ENCODE measurements around the gene RBM8A. TPM values are rescaled to one million over a fixed set of nuclear protein-coding genes. Genes with fewer than 3 reads are reported as not detected.

The RBM8A gene
- total RNA-seq, 2 experiments from 2014 or later = 135 to 200 TPM

DNA sequence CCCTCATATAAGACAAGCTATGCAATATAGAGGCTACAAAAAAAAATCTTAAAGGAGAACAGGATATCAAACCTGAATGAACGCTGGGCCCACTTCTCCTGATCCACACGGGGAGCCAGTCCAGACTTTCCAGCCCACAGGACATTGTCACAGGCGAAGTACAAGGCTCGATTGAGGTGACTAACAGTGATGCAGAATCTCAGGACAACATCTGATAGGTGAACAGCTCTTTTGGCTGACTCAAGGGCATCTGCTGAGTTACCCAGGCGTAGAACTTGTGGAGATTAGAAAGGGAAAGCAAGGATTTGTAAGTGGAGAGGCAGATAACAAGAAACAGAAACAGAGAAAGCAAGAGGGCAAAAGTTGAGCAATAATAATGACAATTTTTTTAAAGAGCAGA lies 10.5 kb downstream of the RBM8A start:
- TF ChIP-seq, protein P1, sequence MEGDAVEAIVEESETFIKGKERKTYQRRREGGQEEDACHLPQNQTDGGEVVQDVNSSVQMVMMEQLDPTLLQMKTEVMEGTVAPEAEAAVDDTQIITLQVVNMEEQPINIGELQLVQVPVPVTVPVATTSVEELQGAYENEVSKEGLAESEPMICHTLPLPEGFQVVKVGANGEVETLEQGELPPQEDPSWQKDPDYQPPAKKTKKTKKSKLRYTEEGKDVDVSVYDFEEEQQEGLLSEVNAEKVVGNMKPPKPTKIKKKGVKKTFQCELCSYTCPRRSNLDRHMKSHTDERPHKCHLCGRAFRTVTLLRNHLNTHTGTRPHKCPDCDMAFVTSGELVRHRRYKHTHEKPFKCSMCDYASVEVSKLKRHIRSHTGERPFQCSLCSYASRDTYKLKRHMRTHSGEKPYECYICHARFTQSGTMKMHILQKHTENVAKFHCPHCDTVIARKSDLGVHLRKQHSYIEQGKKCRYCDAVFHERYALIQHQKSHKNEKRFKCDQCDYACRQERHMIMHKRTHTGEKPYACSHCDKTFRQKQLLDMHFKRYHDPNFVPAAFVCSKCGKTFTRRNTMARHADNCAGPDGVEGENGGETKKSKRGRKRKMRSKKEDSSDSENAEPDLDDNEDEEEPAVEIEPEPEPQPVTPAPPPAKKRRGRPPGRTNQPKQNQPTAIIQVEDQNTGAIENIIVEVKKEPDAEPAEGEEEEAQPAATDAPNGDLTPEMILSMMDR (conservative IDR thresholded peaks at IDR 0.05; ENCODE audit: low read length) = no peak
- no peak for TF ChIP-seq EZH2phosphoT487 (IDR thresholded peaks at IDR 0.05; ENCODE audit: borderline replicate concordance, low read depth, low read length)
- Histone ChIP-seq H3K36me3 (ENCODE audit: insufficient read depth, low read length) (peaks cover 27% of the 10 kb centered on the region; the same call in 1 of the 2 replicates), H3K4me1 (ENCODE audit: insufficient read depth, low read length, poor library complexity, severe bottlenecking) (peaks cover 22% of the 10 kb centered on the region), H3K9me2 (ENCODE audit: insufficient read depth, low read length) (no peaks in the 10 kb centered on the region), H4K20me1 (ENCODE audit: insufficient read depth, low read length) (no peaks in the 10 kb centered on the region), H3K27ac (ENCODE audit: low read depth, low read length, poor library complexity, severe bottlenecking) (no peak overlapping the region), H2AFZ (ENCODE audit: low read length) (no peak overlapping the region), H3K9me3 (ENCODE audit: low read length) (no peaks in the 10 kb centered on the region), H3K4me3 (ENCODE audit: low read depth, low read length, poor library complexity, severe bottlenecking) (no peak overlapping the region), H3K4me2 (ENCODE audit: low read length) (no peak overlapping the region), H3K79me2 (ENCODE audit: insufficient read depth, low read depth, low read length) (no peaks in the 10 kb centered on the region)
- no TSS peak for BruUV-seq (replicated peaks)
- DNase-seq (ENCODE audit: low spot score) = no peak
- ChIA-PET CTCF (ENCODE audit: unreplicated experiment) (interaction anchor here (0.8 kb wide), 1 partner anchor 25 kb away, joined by 3 read pairs; no protein-coding TSS in a partner anchor), POLR2A (interaction anchor here (1.1 kb wide), 1 partner anchor 57 kb away, joined by 4 read pairs; the partner anchor contains the start of gene PIAS3)
- intact Hi-C loops (cut with micrococcal nuclease; ENCODE audit: unreplicated experiment) = no loop called here

DNA sequence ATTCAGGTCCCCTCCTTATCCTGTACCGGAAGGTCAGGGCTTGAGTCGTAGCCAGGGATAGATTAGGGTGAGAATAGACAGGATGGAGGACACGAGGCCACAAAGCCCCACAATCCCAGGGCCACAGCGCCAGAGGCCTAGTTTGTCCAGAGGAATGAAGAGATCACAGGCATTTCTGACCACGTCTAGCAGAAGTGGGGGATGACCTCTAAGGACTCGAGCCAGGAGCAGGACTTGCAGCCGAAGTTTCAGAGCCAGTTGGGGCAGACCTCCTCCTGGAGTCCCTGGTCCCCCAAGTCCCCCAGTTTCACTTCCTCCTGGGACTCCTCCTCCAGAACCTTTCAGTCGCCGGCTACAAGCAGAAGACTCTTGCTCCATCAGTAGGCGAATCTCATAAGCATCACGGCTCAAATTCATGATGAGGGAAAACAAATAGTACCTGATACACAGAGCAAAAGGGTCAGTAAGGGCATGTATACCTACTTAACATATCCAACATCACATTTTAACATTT lies 15.1 kb downstream of the RBM8A start:
- no TSS peak for BruUV-seq (replicated peaks)
- no peak for DNase-seq (ENCODE audit: low spot score)
- no peak for TF ChIP-seq EZH2phosphoT487 (IDR thresholded peaks at IDR 0.05; ENCODE audit: borderline replicate concordance, low read depth, low read length)
- TF ChIP-seq, protein P1 (conservative IDR thresholded peaks at IDR 0.05; ENCODE audit: low read length) = no peak
- Histone ChIP-seq H3K79me2 (ENCODE audit: insufficient read depth, low read depth, low read length) (no peaks in the 10 kb centered on the region), H3K9me2 (ENCODE audit: insufficient read depth, low read length) (no peaks in the 10 kb centered on the region), H3K4me3 (ENCODE audit: low read depth, low read length, poor library complexity, severe bottlenecking) (no peak overlapping the region), H2AFZ (ENCODE audit: low read length) (no peak overlapping the region), H4K20me1 (ENCODE audit: insufficient read depth, low read length) (no peaks in the 10 kb centered on the region), H3K36me3 (ENCODE audit: insufficient read depth, low read length) (peaks cover 34% of the 10 kb centered on the region; the same call in 1 of the 2 replicates), H3K9me3 (ENCODE audit: low read length) (no peaks in the 10 kb centered on the region), H3K27ac (ENCODE audit: low read depth, low read length, poor library complexity, severe bottlenecking) (no peak overlapping the region), H3K4me1 (ENCODE audit: insufficient read depth, low read length, poor library complexity, severe bottlenecking) (peaks cover 6% of the 10 kb centered on the region), H3K4me2 (ENCODE audit: low read length) (no peak overlapping the region)
- ChIA-PET CTCF (ENCODE audit: unreplicated experiment) (no interaction called here), POLR2A (no interaction called here)
- intact Hi-C loops (cut with micrococcal nuclease; ENCODE audit: unreplicated experiment) = no loop called here

DNA sequence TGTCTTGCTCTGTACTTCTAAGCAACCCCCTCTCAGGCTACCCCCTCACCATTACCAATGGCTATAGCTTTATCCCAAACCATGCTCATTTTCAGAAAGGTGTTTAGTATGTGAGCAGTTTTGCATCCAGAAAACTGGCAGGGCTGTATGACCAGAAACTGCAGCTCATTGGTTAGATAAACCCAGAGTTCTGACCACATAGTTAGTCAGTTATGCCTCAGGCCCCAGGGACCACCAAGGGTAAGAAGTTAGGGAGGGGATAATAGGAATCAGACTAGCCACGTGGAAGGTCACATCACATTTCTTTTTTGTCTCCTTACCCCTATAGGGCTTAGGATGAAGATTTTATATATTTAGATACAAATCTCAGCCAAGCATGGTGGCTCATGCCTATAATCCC lies 18.6 kb downstream of the RBM8A start:
- POLR2A ChIA-PET = interaction anchor here (0.5 to 1.4 kb wide), 3 partner anchors 19 to 150 kb away, joined by 4 to 5 read pairs (median 4); partner anchors contain the start of gene RBM8A
- H3K9me3 ChIP-seq (ENCODE audit: low read length) = no peaks in the 10 kb centered on the region
- no peak overlapping the region for H2AFZ ChIP-seq (ENCODE audit: low read length)
- H4K20me1 ChIP-seq (ENCODE audit: insufficient read depth, low read length) = no peaks in the 10 kb centered on the region
- H3K4me2 ChIP-seq (ENCODE audit: low read length) = no peak overlapping the region
- CTCF ChIA-PET (ENCODE audit: unreplicated experiment) = no interaction called here
- intact Hi-C loops (cut with micrococcal nuclease; ENCODE audit: unreplicated experiment) = no loop called here
- no peak for TF ChIP-seq EZH2phosphoT487 (IDR thresholded peaks at IDR 0.05; ENCODE audit: borderline replicate concordance, low read depth, low read length)
- TF ChIP-seq, protein P1 (conservative IDR thresholded peaks at IDR 0.05; ENCODE audit: low read length) = no peak
- DNase-seq (ENCODE audit: low spot score) = no peak
- no peaks in the 10 kb centered on the region for H3K79me2 ChIP-seq (ENCODE audit: insufficient read depth, low read depth, low read length)
- no peak overlapping the region for H3K27ac ChIP-seq (ENCODE audit: low read depth, low read length, poor library complexity, severe bottlenecking)
- H3K36me3 ChIP-seq (ENCODE audit: insufficient read depth, low read length) = peaks cover 24% of the 10 kb centered on the region; the same call in 1 of the 2 replicates
- no peak overlapping the region for H3K4me3 ChIP-seq (ENCODE audit: low read depth, low read length, poor library complexity, severe bottlenecking)
- peaks cover 6% of the 10 kb centered on the region for H3K4me1 ChIP-seq (ENCODE audit: insufficient read depth, low read length, poor library complexity, severe bottlenecking)
- no peaks in the 10 kb centered on the region for H3K9me2 ChIP-seq (ENCODE audit: insufficient read depth, low read length)
- BruUV-seq (replicated peaks) = no TSS peak
